ENCODE data around the gene NGEF. TPM values are rescaled to one million over a fixed set of nuclear protein-coding genes. Genes with fewer than 3 reads are reported as not detected.

Gene NGEF
- polyA plus RNA-seq, 1 of the 3 experiments (the other 2 are of a cell fraction): 1.4 TPM

GRCh38 chr2:233061591-233062450, 48.8 kb upstream of the NGEF start:
- TF ChIP-seq SIN3A (IDR thresholded peaks at IDR 0.05; ENCODE audit: borderline replicate concordance, low read depth, low read length): no peak
- TF ChIP-seq, protein P1, sequence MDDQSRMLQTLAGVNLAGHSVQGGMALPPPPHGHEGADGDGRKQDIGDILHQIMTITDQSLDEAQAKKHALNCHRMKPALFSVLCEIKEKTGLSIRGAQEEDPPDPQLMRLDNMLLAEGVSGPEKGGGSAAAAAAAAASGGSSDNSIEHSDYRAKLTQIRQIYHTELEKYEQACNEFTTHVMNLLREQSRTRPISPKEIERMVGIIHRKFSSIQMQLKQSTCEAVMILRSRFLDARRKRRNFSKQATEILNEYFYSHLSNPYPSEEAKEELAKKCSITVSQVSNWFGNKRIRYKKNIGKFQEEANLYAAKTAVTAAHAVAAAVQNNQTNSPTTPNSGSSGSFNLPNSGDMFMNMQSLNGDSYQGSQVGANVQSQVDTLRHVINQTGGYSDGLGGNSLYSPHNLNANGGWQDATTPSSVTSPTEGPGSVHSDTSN (IDR thresholded peaks at IDR 0.05): no peak
- TF ChIP-seq SMC3 (IDR thresholded peaks at IDR 0.05; ENCODE audit: low read depth, low read length): no peak
- no peak for TF ChIP-seq NFIC (IDR thresholded peaks at IDR 0.05; ENCODE audit: borderline replicate concordance)
- no peak for TF ChIP-seq FOXJ3 (CRISPR knock-in tag; IDR thresholded peaks at IDR 0.05)
- TF ChIP-seq RCOR1 (IDR thresholded peaks at IDR 0.05; ENCODE audit: low read length): no peak
- TF ChIP-seq MXI1 (IDR thresholded peaks at IDR 0.05; ENCODE audit: low read depth, low read length): no peak
- TF ChIP-seq CHD2 (IDR thresholded peaks at IDR 0.05; ENCODE audit: low read length, partially characterized antibody): no peak
- TF ChIP-seq, protein P2, sequence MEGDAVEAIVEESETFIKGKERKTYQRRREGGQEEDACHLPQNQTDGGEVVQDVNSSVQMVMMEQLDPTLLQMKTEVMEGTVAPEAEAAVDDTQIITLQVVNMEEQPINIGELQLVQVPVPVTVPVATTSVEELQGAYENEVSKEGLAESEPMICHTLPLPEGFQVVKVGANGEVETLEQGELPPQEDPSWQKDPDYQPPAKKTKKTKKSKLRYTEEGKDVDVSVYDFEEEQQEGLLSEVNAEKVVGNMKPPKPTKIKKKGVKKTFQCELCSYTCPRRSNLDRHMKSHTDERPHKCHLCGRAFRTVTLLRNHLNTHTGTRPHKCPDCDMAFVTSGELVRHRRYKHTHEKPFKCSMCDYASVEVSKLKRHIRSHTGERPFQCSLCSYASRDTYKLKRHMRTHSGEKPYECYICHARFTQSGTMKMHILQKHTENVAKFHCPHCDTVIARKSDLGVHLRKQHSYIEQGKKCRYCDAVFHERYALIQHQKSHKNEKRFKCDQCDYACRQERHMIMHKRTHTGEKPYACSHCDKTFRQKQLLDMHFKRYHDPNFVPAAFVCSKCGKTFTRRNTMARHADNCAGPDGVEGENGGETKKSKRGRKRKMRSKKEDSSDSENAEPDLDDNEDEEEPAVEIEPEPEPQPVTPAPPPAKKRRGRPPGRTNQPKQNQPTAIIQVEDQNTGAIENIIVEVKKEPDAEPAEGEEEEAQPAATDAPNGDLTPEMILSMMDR (IDR thresholded peaks at IDR 0.05): no peak; the same call in 1 of the 2 replicates
- no peak for TF ChIP-seq EP300 (IDR thresholded peaks at IDR 0.05; ENCODE audit: borderline replicate concordance in 1 of 2, low read depth in 1 of 2, low read length in 1 of 2)
- no peak for TF ChIP-seq RFX5 (IDR thresholded peaks at IDR 0.05; ENCODE audit: low read length)
- no peak for TF ChIP-seq POLR2AphosphoS5 (IDR thresholded peaks at IDR 0.05; ENCODE audit: low read depth, low read length)
- TF ChIP-seq MEF2A (IDR thresholded peaks at IDR 0.05; ENCODE audit: borderline replicate concordance, low read depth): no peak
- TF ChIP-seq GATA2 (CRISPR knock-in tag; IDR thresholded peaks at IDR 0.05): no peak
- no peak for TF ChIP-seq MAX (IDR thresholded peaks at IDR 0.05; ENCODE audit: low read depth)
- TF ChIP-seq USF1 (IDR thresholded peaks at IDR 0.05; ENCODE audit: borderline replicate concordance, low read depth): no peak
- TF ChIP-seq FOSL2 (IDR thresholded peaks at IDR 0.05; ENCODE audit: borderline replicate concordance, low read depth): no peak
- TF ChIP-seq FOXM1 (IDR thresholded peaks at IDR 0.05; ENCODE audit: low read depth): no peak
- POLR2A ChIA-PET: no interaction called here
- H3K9me3 ChIP-seq: no peaks in the 10 kb centered on the region
- no peaks in the 10 kb centered on the region for H3K36me3 ChIP-seq (replicated peaks in 1 of 2; ENCODE audit: control insufficient read depth in 1 of 2, insufficient read depth in 2 of 2, low read length in 1 of 2)
- no peaks in the 10 kb centered on the region for H3K9me2 ChIP-seq
- 73% methylated on average over 8 of the region's 12 CpGs for WGBS (ENCODE audit: low lambda C conversion rate)
- H3K27ac ChIP-seq (ENCODE audit: low read depth in 2 of 2, low read length in 1 of 2): no peak overlapping the region; a peak in 1 of 4 replicates
- H3K4me2 ChIP-seq: no peak overlapping the region
- peaks cover 0 to 23% of the 10 kb centered on the region in 2 experiments; a peak in 1 of 4 replicates for H3K4me1 ChIP-seq (ENCODE audit: control insufficient read depth in 1 of 2, insufficient read depth in 2 of 2, low read depth in 1 of 2, low read length in 1 of 2)
- H4K20me1 ChIP-seq (ENCODE audit: insufficient read depth): no peaks in the 10 kb centered on the region
- H2AFZ ChIP-seq (ENCODE audit: low read depth): no peak overlapping the region
- H3K79me2 ChIP-seq (ENCODE audit: insufficient read depth): no peaks in the 10 kb centered on the region
- H3K4me3 ChIP-seq (ENCODE audit: low read depth in 2 of 2, low read length in 1 of 2): no peak overlapping the region
- no peak overlapping the region for H3K9ac ChIP-seq
- CTCF ChIA-PET: interaction anchor here (0.7 to 1.5 kb wide), 5 partner anchors 8 to 189 kb away, joined by 3 to 4 read pairs (median 4); no protein-coding TSS in a partner anchor
- DNase-seq: peak; percentile 48
- H3K27me3 ChIP-seq (ENCODE audit: insufficient read depth): no peaks in the 10 kb centered on the region
- H3F3A ChIP-seq (replicated peaks; ENCODE audit: insufficient read depth): no peaks in the 10 kb centered on the region
